HG03095 (cell line): ENCODE measurements around the gene PBRM1.
A peak's percentile ranks its signal among the peaks of the same experiment; 100 is the strongest.
"Not testable (repeated sequence)": the region's sequence is repeated elsewhere in the genome, so short reads cannot be mapped to it uniquely, and the experiment has no call there.

Experiments
- ATAC-seq: cut with Tn5 transposase; IDR thresholded peaks from one replicate; pipeline ENCODE4 v1.9.1; 2021; ENCODE audit warnings: moderate library complexity; ENCODE audit not compliant: unreplicated experiment

The PBRM1 gene

DNA sequence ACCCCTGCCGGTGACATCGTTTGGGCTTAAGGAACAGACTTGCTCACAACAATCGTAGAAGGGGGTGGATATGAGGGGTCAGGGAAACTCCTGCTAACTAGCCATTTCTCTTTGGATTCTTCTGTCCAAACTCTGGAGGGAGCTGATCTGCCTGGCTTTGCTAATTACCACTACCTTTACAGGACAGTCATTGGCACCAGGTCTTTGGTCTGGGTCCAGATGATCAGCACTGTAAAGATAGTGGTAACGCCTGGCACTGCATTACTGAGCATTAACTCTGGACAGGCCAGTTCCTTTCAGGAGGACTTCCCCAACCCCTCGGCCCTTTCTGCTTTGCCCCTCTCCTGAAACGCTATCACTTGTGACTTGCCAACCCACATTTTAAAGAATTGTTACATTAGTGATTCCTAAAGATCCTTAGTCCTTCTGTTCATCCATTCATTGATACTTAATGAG is 148.5 kb downstream of the PBRM1 start:
- ATAC-seq: no peak

DNA sequence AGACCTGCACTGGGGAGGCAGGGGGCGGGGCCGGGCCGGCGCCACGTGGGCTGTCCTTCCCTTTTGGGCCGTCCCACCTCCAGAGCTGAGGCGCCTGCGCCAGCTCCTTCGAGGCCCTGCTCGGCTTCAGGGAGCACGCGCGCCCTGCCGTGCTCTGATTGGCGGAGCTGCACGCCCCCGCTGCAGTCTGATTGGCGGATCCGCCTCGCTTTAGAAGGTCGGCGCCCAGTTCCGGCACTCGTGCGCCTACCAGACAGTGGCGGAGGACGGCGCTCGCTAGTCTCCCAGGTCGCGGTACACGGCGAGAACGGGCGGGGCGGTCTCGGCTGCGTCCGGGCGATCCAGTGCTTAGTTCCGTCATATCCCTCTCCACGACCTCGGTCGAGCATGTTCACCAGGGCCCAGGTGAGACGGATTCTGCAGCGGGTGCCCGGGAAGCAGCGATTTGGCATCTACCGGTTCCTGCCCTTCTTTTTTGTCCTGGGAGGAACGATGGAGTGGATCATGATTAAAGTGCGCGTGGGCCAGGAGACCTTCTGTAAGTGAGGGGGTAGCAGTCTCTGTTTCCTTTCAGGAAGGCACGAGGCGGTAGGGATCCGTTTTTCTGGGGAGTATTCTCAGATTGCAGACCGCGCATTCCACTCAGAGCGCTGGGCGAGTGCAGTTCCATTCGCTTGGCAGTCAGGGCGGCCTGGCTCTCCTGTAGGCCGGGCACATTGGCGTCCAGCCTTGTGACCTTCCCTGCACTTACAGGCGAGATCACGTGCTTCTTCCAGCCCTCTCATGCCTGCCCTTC is 149.1 kb downstream of the PBRM1 start, which contains the start of gene UQCC5:
Gene UQCC5 (plus strand): TSS at position 237 of the 796 bp plus-strand sequence. CDS start 151 bp downstream, at position 388.
- peak; percentile 77 for ATAC-seq

DNA sequence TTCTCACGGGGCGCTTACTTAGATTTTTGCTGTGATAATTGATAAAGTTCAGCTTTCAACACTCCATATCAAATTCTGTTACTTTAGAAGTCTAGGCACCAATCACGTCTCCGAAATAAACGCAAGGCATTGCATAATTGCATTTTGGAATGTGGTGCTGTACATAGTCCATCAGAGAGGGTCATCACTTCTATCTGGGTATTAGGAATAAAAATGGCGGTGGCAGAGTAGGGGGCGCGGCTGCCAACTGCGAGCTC is 149.7 kb downstream of the PBRM1 start:
- ATAC-seq: no peak

GRCh38 chr3:52535411-52536111 is 150.2 kb downstream of the PBRM1 start:
- ATAC-seq: no peak

DNA sequence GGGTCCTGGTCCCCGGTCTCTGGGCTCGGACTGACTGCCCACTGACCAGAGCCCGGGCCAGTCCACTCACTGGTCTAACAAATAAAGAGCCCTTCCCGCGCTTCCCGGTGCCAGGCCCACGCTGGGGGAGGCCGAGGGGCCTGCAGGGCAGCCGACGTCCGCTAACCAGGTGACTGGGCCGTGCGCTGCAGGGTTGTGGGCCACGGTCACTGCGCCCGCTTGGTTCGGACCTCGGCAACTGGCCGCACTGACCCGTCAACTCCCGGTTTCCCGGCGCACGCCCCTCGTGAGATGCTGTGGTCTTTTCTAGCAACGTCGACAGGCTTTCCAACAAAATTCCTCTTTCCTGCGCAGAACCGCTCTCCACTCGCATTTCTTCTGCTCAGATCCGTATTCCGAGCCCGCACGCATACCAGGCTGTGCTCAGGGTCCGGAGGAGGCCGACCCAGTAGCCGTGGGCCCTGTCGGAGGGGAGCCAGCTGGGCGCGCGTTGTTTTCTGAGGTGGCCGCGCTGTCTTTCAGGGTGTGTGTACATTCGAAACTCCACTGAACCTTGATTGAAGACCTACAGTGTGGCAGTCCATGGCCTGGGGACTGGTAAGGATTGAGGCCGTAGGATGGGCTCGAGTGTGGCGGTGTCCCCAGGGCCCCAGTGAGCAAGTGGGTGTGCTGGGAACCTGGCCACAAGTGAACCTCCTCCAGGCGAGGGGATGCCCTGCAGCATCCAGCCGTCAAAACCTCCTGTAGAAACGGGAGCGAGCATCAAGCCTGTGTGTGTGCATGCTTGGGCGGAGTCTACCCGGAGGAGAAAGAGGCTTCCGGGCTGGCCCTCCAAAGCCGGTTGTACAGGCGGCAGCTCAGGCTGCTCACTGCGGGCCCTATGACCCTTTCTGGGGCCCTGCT is 151.2 kb downstream of the PBRM1 start:
- ATAC-seq: no peak

DNA sequence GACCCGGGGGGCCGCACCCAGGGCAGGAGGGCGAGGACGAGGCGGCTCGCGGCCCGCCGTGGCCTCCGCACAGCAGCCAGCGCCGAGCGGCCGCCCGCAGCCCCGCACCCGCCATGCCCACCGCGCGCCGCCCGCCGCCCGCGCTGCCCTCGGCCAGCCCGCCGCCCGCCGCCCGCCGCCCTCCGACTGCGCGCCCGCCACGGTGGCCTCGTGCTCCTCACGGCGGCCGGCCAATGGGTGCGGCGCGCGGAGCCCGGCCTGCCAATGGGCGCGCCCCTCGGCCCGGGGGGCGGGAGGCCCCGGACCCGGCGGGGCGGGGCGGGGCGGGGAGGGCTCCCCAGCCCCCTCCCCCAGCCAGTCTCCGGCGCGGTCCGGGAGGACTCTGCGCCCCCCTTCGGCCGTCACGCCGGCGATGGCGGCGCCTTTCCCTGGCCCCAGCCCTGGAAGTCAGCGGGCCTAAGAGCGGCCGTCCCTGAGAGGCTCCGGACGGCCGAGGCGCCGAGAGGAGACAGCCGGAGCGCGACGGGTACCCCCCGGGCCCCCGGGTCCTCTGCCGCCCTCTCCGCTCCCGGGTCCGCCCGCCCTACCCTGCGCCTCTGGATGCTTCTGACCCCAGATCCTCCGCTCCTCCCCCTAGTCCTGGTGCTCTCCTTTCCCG is 152.0 kb downstream of the PBRM1 start, which contains the start of gene NT5DC2:
Gene NT5DC2 (minus strand): TSS at position 235 of the 658 bp plus-strand sequence. CDS start 120 bp downstream, at position 115.
- ATAC-seq: peak; percentile 32

GRCh38 chr3:52532838-52533622 is 152.7 kb downstream of the PBRM1 start:
- no peak for ATAC-seq

DNA sequence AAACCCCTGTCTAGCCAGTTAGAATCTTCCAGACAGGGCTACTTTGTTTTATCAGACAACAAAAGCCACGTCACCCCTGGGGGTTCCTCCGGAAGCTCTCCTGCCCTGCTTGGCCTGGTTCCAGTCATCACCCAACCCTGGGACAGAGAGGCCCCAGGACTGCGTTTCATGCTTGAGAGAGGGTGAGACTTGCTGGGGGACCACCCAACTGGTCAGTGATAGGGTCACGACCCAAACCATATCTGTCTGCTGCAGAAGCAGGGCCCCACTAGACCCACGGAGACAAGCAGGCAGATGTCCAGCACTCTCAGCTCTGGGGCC is 153.2 kb downstream of the PBRM1 start:
- ATAC-seq: no peak

GRCh38 chr3:52531860-52532516 is 153.7 kb downstream of the PBRM1 start:
- ATAC-seq: no peak

GRCh38 chr3:52530918-52531826 is 154.5 kb downstream of the PBRM1 start:
- ATAC-seq: no peak

GRCh38 chr3:52529376-52530333 is 156.1 kb downstream of the PBRM1 start:
- ATAC-seq: no peak

DNA sequence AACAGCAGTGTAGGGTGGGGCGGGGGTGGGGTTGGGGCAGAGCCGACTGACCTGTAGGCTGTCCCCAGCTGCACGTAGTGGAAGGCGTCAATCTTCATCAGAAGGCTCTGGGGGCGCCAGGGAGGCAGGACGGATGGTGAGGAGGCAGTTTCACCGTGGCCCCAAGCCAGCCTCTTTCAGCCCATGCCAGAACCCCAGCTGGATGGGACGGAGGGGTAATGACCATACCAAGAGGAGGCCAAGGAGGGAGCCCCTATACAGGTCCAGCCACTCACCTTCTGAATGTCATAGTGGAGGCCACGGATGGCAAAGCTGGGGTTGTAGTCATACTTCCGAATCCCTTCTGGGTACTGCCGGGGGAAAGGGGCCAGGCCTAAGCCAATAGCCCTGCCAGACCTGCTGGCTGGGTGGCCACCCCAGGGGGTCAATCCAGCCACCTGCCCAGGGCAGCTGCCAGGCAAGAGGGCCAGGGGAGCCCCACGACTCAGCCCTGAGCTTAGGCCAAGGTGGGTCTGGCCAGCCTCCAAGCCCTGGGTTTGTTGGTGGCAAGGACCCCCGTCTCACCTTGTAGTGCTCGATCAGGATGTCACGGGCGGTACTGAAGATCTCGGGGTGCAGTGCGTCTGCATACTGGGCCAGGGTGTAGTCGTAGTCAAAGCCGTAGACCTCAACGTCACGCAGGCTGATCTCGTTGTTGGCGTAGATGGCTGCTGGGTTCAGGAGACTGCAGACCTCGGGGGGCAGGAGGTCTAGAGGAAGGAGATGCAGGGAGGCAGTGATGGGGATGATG is 156.9 kb downstream of the PBRM1 start:
- ATAC-seq: no peak

GRCh38 chr3:52527732-52528585 is 157.8 kb downstream of the PBRM1 start:
- ATAC-seq: no peak

GRCh38 chr3:52527039-52527731 is 158.5 kb downstream of the PBRM1 start:
- ATAC-seq: no peak

- not testable (repeated sequence) for ATAC-seq
Observed at GRCh38 chr3:52526671-52527038, 159.1 kb downstream of the PBRM1 start.
